ENCODE results near the gene NTM. TPM values are rescaled to one million over a fixed set of nuclear protein-coding genes. Genes with fewer than 3 reads are reported as not detected.
"Not testable (repeated sequence)": the region's sequence is repeated elsewhere in the genome, so short reads cannot be mapped to it uniquely, and the experiment has no call there.

The NTM gene
- total and polyA plus RNA-seq, 9 donors = 8.5 to 37.1 (median 22.6) TPM

GRCh38 chr11:131342442-131342841 is 28.0 kb upstream of the NTM start:
- not testable (repeated sequence) for H3K4me3 ChIP-seq (ENCODE audit: low read length); H3K9me3 ChIP-seq (replicated peaks; ENCODE audit: control insufficient read depth, low read depth, low read length); H3K27me3 ChIP-seq (ENCODE audit: control insufficient read depth, insufficient read depth, low read length); H3K4me1 ChIP-seq (ENCODE audit: control insufficient read depth, insufficient read depth, low read length); H3K27ac ChIP-seq (ENCODE audit: low read length); H3K36me3 ChIP-seq (ENCODE audit: control insufficient read depth, insufficient read depth, low read length); DNase-seq
- 77% methylated on average over 3 of the region's 6 CpGs for WGBS (ENCODE audit: insufficient coverage)

- no peak overlapping the region for H3K4me3 ChIP-seq (ENCODE audit: low read length)
- no peak overlapping the region for H3K27ac ChIP-seq (ENCODE audit: low read length)
- no peaks in the 10 kb centered on the region for H3K9me3 ChIP-seq (replicated peaks; ENCODE audit: control insufficient read depth, low read depth, low read length)
- no peaks in the 10 kb centered on the region for H3K4me1 ChIP-seq (ENCODE audit: control insufficient read depth, insufficient read depth, low read length)
- H3K36me3 ChIP-seq (ENCODE audit: control insufficient read depth, insufficient read depth, low read length) = no peaks in the 10 kb centered on the region
- H3K27me3 ChIP-seq (ENCODE audit: control insufficient read depth, insufficient read depth, low read length) = no peaks in the 10 kb centered on the region
- 100% methylated on average over 3 of the region's 3 CpGs for WGBS (ENCODE audit: insufficient coverage)
- no peak for DNase-seq
These were observed 25.0 kb upstream of the NTM start for GRCh38 chr11:131345406-131345805.

GRCh38 chr11:131349368-131350086 is 20.9 kb upstream of the NTM start:
- no peak for DNase-seq
- Histone ChIP-seq H3K4me3 (ENCODE audit: low read length) (no peak overlapping the region), H3K27ac (ENCODE audit: low read length) (no peak overlapping the region), H3K36me3 (ENCODE audit: control insufficient read depth, insufficient read depth, low read length) (no peaks in the 10 kb centered on the region), H3K27me3 (ENCODE audit: control insufficient read depth, insufficient read depth, low read length) (no peaks in the 10 kb centered on the region), H3K4me1 (ENCODE audit: control insufficient read depth, insufficient read depth, low read length) (no peaks in the 10 kb centered on the region), H3K9me3 (replicated peaks; ENCODE audit: control insufficient read depth, low read depth, low read length) (no peaks in the 10 kb centered on the region)
- 75% methylated on average over 6 of the region's 11 CpGs for WGBS (ENCODE audit: insufficient coverage)

- Histone ChIP-seq H3K27ac (ENCODE audit: low read length) (no peak overlapping the region), H3K9me3 (replicated peaks; ENCODE audit: control insufficient read depth, low read depth, low read length) (no peaks in the 10 kb centered on the region), H3K4me3 (ENCODE audit: low read length) (no peak overlapping the region), H3K36me3 (ENCODE audit: control insufficient read depth, insufficient read depth, low read length) (no peaks in the 10 kb centered on the region), H3K4me1 (ENCODE audit: control insufficient read depth, insufficient read depth, low read length) (no peaks in the 10 kb centered on the region), H3K27me3 (ENCODE audit: control insufficient read depth, insufficient read depth, low read length) (no peaks in the 10 kb centered on the region)
- DNase-seq = peak; percentile 10
- WGBS (ENCODE audit: insufficient coverage) = 60% methylated on average over 7 of the region's 9 CpGs
These were observed 19.5 kb upstream of the NTM start for GRCh38 chr11:131350872-131351271.

GRCh38 chr11:131351848-131352247 is 18.6 kb upstream of the NTM start:
- H3K27ac ChIP-seq (ENCODE audit: low read length) = no peak overlapping the region
- H3K4me3 ChIP-seq (ENCODE audit: low read length) = no peak overlapping the region
- H3K36me3 ChIP-seq (ENCODE audit: control insufficient read depth, insufficient read depth, low read length) = no peaks in the 10 kb centered on the region
- H3K4me1 ChIP-seq (ENCODE audit: control insufficient read depth, insufficient read depth, low read length) = no peaks in the 10 kb centered on the region
- no CpG with 5 or more reads among the region's 1 CpG for WGBS (ENCODE audit: insufficient coverage)
- no peak for DNase-seq
- no peaks in the 10 kb centered on the region for H3K27me3 ChIP-seq (ENCODE audit: control insufficient read depth, insufficient read depth, low read length)
- no peaks in the 10 kb centered on the region for H3K9me3 ChIP-seq (replicated peaks; ENCODE audit: control insufficient read depth, low read depth, low read length)

GRCh38 chr11:131353766-131354165 is 16.6 kb upstream of the NTM start:
- no peak for DNase-seq
- Histone ChIP-seq H3K27ac (ENCODE audit: low read length) (no peak overlapping the region), H3K4me3 (ENCODE audit: low read length) (no peak overlapping the region), H3K36me3 (ENCODE audit: control insufficient read depth, insufficient read depth, low read length) (no peaks in the 10 kb centered on the region), H3K27me3 (ENCODE audit: control insufficient read depth, insufficient read depth, low read length) (no peaks in the 10 kb centered on the region), H3K9me3 (replicated peaks; ENCODE audit: control insufficient read depth, low read depth, low read length) (no peaks in the 10 kb centered on the region), H3K4me1 (ENCODE audit: control insufficient read depth, insufficient read depth, low read length) (no peaks in the 10 kb centered on the region)
- WGBS (ENCODE audit: insufficient coverage) = 80% methylated on average over 1 of the region's 2 CpGs

- 100% methylated on average over 1 of the region's 5 CpGs for WGBS (ENCODE audit: insufficient coverage)
- no peak overlapping the region for H3K4me3 ChIP-seq (ENCODE audit: low read length)
These were observed 16.1 kb upstream of the NTM start for GRCh38 chr11:131354251-131354701.

GRCh38 chr11:131356206-131356605 is 14.2 kb upstream of the NTM start:
- Histone ChIP-seq H3K36me3 (ENCODE audit: control insufficient read depth, insufficient read depth, low read length) (no peaks in the 10 kb centered on the region), H3K4me1 (ENCODE audit: control insufficient read depth, insufficient read depth, low read length) (no peaks in the 10 kb centered on the region), H3K4me3 (ENCODE audit: low read length) (no peak overlapping the region), H3K9me3 (replicated peaks; ENCODE audit: control insufficient read depth, low read depth, low read length) (no peaks in the 10 kb centered on the region), H3K27me3 (ENCODE audit: control insufficient read depth, insufficient read depth, low read length) (no peaks in the 10 kb centered on the region), H3K27ac (ENCODE audit: low read length) (no peak overlapping the region)
- no peak for DNase-seq
- WGBS (ENCODE audit: insufficient coverage) = no CpG with 5 or more reads among the region's 6 CpGs

More at GRCh38 chr11:131354251-131354701, 16.1 kb upstream of the NTM start:
- no peaks in the 10 kb centered on the region for H3K27me3 ChIP-seq (ENCODE audit: control insufficient read depth, insufficient read depth, low read length)
- no peak for DNase-seq
- H3K27ac ChIP-seq (ENCODE audit: low read length) = no peak overlapping the region
- H3K36me3 ChIP-seq (ENCODE audit: control insufficient read depth, insufficient read depth, low read length) = no peaks in the 10 kb centered on the region
- no peaks in the 10 kb centered on the region for H3K9me3 ChIP-seq (replicated peaks; ENCODE audit: control insufficient read depth, low read depth, low read length)
- no peaks in the 10 kb centered on the region for H3K4me1 ChIP-seq (ENCODE audit: control insufficient read depth, insufficient read depth, low read length)

- Histone ChIP-seq H3K4me1 (ENCODE audit: control insufficient read depth, insufficient read depth, low read length) (no peaks in the 10 kb centered on the region), H3K36me3 (ENCODE audit: control insufficient read depth, insufficient read depth, low read length) (no peaks in the 10 kb centered on the region), H3K4me3 (ENCODE audit: low read length) (no peak overlapping the region), H3K27ac (ENCODE audit: low read length) (no peak overlapping the region), H3K27me3 (ENCODE audit: control insufficient read depth, insufficient read depth, low read length) (peaks cover 3% of the 10 kb centered on the region), H3K9me3 (replicated peaks; ENCODE audit: control insufficient read depth, low read depth, low read length) (no peaks in the 10 kb centered on the region)
- 17% methylated on average over 4 of the region's 4 CpGs for WGBS (ENCODE audit: insufficient coverage)
- no peak for DNase-seq
These were observed 5.0 kb upstream of the NTM start for GRCh38 chr11:131365329-131365930.

GRCh38 chr11:131370901-131371790 is 731 bp downstream of the NTM start:
- no peaks in the 10 kb centered on the region for H3K9me3 ChIP-seq (replicated peaks; ENCODE audit: control insufficient read depth, low read depth, low read length)
- peaks cover 14% of the 10 kb centered on the region for H3K4me1 ChIP-seq (ENCODE audit: control insufficient read depth, insufficient read depth, low read length)
- 6% methylated on average over 24 of the region's 26 CpGs for WGBS (ENCODE audit: insufficient coverage)
- no peak overlapping the region for H3K27ac ChIP-seq (ENCODE audit: low read length)
- peak; percentile 48 for DNase-seq
- H3K4me3 ChIP-seq (ENCODE audit: low read length) = no peak overlapping the region
- H3K36me3 ChIP-seq (ENCODE audit: control insufficient read depth, insufficient read depth, low read length) = no peaks in the 10 kb centered on the region
- peaks cover 38% of the 10 kb centered on the region for H3K27me3 ChIP-seq (ENCODE audit: control insufficient read depth, insufficient read depth, low read length)

Measured in muscle of leg (tissue), 11 donors.